ENCODE data around the gene PBX4. TPM values are rescaled to one million over a fixed set of nuclear protein-coding genes. Genes with fewer than 3 reads are reported as not detected.

Gene PBX4
- total and polyA plus RNA-seq, 10 of the 15 experiments (the other 5 are each of a cell fraction or from before 2014, with no cell fraction given), result 0.18 to 17.3 (median 4.2) TPM

GRCh38 chr19:19514215-19514657 is 104.3 kb downstream of the PBX4 start:
- POLR2A ChIA-PET, result interaction anchor here (0.6 kb wide), 1 partner anchor 446 kb away, joined by 3 read pairs; no protein-coding TSS in a partner anchor
- H3K4me2 ChIP-seq (ENCODE audit: control insufficient read depth, insufficient read depth), result no peak overlapping the region
- ATAC-seq (no peak), FAIRE-seq (no peak), DNase-seq (ENCODE audit: low read depth, low spot score) (no peak)
- H3K9ac ChIP-seq (ENCODE audit: control insufficient read depth, insufficient read depth, low read length), result no peak overlapping the region
- no peaks in the 10 kb centered on the region for H3K9me3 ChIP-seq (replicated peaks; ENCODE audit: control insufficient read depth, insufficient read depth, low read length)
- no peaks in the 10 kb centered on the region for H3K27me3 ChIP-seq (replicated peaks in 1 of 2; ENCODE audit: control insufficient read depth in 2 of 2, insufficient read depth in 2 of 2, low read length in 1 of 2)
- no TSS peak for BruUV-seq (replicated peaks)
- 94% methylated on average over 44 of the region's 46 CpGs for WGBS (ENCODE audit: insufficient coverage, insufficient replicate concordance, low lambda C conversion rate, missing lambda C conversion rate)
- H3K79me2 ChIP-seq (ENCODE audit: control insufficient read depth, insufficient read depth, low read length), result peaks cover 27% of the 10 kb centered on the region
- CTCF ChIA-PET, result no interaction called here
- intact Hi-C loops (cut with micrococcal nuclease; ENCODE audit: unreplicated experiment) (no loop called here), in situ Hi-C loops (cut with MboI) (no loop called here)
- H3K4me3 ChIP-seq, result no peak overlapping the region
- TF ChIP-seq GABPA (IDR thresholded peaks at IDR 0.05; ENCODE audit: low read depth) (no peak), SREBF2 (IDR thresholded peaks at IDR 0.05; ENCODE audit: low read length) (no peak), RUNX3 (IDR thresholded peaks at IDR 0.05; ENCODE audit: low read length) (no peak), ELK1 (IDR thresholded peaks at IDR 0.05; ENCODE audit: low read depth, low read length) (no peak), NBN (IDR thresholded peaks at IDR 0.05) (no peak), CREM (IDR thresholded peaks at IDR 0.05; ENCODE audit: low read depth) (no peak), ETV6 (conservative IDR thresholded peaks at IDR 0.05 in 1 of 2, IDR thresholded peaks at IDR 0.05 in 1 of 2; ENCODE audit: borderline replicate concordance in 1 of 2, low read depth in 1 of 2) (no peak), TCF12 (IDR thresholded peaks at IDR 0.05; ENCODE audit: low read depth, low read length) (no peak), NRF1 (conservative IDR thresholded peaks at IDR 0.05; ENCODE audit: low read depth, low read length) (no peak), HDGF (IDR thresholded peaks at IDR 0.05) (no peak), CHD2 (IDR thresholded peaks at IDR 0.05; ENCODE audit: borderline replicate concordance, low read depth, low read length) (no peak), ZNF384 (IDR thresholded peaks at IDR 0.05; ENCODE audit: borderline replicate concordance, low read depth, low read length) (no peak), RAD21 (IDR thresholded peaks at IDR 0.05; ENCODE audit: insufficient read depth, low read depth, low read length) (no peak), SREBF1 (IDR thresholded peaks at IDR 0.05; ENCODE audit: low read length) (no peak)
- TF ChIP-seq, protein P1, sequence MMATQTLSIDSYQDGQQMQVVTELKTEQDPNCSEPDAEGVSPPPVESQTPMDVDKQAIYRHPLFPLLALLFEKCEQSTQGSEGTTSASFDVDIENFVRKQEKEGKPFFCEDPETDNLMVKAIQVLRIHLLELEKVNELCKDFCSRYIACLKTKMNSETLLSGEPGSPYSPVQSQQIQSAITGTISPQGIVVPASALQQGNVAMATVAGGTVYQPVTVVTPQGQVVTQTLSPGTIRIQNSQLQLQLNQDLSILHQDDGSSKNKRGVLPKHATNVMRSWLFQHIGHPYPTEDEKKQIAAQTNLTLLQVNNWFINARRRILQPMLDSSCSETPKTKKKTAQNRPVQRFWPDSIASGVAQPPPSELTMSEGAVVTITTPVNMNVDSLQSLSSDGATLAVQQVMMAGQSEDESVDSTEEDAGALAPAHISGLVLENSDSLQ (IDR thresholded peaks at IDR 0.05), result no peak
- TF ChIP-seq, protein P2, sequence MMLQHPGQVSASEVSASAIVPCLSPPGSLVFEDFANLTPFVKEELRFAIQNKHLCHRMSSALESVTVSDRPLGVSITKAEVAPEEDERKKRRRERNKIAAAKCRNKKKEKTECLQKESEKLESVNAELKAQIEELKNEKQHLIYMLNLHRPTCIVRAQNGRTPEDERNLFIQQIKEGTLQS (IDR thresholded peaks at IDR 0.05; ENCODE audit: borderline replicate concordance, extremely low read depth, low read depth, low read length), result no peak
- TF ChIP-seq, protein P3, sequence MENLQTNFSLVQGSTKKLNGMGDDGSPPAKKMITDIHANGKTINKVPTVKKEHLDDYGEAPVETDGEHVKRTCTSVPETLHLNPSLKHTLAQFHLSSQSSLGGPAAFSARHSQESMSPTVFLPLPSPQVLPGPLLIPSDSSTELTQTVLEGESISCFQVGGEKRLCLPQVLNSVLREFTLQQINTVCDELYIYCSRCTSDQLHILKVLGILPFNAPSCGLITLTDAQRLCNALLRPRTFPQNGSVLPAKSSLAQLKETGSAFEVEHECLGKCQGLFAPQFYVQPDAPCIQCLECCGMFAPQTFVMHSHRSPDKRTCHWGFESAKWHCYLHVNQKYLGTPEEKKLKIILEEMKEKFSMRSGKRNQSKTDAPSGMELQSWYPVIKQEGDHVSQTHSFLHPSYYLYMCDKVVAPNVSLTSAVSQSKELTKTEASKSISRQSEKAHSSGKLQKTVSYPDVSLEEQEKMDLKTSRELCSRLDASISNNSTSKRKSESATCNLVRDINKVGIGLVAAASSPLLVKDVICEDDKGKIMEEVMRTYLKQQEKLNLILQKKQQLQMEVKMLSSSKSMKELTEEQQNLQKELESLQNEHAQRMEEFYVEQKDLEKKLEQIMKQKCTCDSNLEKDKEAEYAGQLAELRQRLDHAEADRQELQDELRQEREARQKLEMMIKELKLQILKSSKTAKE (IDR thresholded peaks at IDR 0.05; ENCODE audit: low read depth, poor library complexity, severe bottlenecking), result no peak
- SMC1A ChIA-PET (ENCODE audit: uncharacterized antibody, unreplicated experiment), result no interaction called here
- no peak overlapping the region for H2AFZ ChIP-seq (ENCODE audit: control insufficient read depth, low read depth, low read length)
- peaks cover 7% of the 10 kb centered on the region; the same call in 1 of the 2 replicates for H3K4me1 ChIP-seq (ENCODE audit: control insufficient read depth, insufficient read depth, low read length)
- RAD21 ChIA-PET (ENCODE audit: unreplicated experiment), result no interaction called here
- no peaks in the 10 kb centered on the region for H4K20me1 ChIP-seq (ENCODE audit: control insufficient read depth, insufficient read depth)
- H3K27ac ChIP-seq (ENCODE audit: control insufficient read depth, insufficient read depth), result no peak overlapping the region
- peaks cover under 1% of the 10 kb centered on the region in 2 experiments; a peak in 2 of 4 replicates for H3K36me3 ChIP-seq (ENCODE audit: control insufficient read depth in 2 of 2, insufficient read depth in 2 of 2, low read length in 1 of 2)
